HG02642 (cell line): ENCODE results near the gene PMPCA.
A peak's percentile ranks its signal among the peaks of the same experiment; 100 is the strongest.

Source experiments
- ATAC-seq: cut with Tn5 transposase; IDR thresholded peaks from one replicate; pipeline ENCODE4 v1.9.1; 2021; ENCODE audit warnings: mild to moderate bottlenecking; ENCODE audit not compliant: unreplicated experiment, poor library complexity

PMPCA gene, protein sequence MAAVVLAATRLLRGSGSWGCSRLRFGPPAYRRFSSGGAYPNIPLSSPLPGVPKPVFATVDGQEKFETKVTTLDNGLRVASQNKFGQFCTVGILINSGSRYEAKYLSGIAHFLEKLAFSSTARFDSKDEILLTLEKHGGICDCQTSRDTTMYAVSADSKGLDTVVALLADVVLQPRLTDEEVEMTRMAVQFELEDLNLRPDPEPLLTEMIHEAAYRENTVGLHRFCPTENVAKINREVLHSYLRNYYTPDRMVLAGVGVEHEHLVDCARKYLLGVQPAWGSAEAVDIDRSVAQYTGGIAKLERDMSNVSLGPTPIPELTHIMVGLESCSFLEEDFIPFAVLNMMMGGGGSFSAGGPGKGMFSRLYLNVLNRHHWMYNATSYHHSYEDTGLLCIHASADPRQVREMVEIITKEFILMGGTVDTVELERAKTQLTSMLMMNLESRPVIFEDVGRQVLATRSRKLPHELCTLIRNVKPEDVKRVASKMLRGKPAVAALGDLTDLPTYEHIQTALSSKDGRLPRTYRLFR

DNA sequence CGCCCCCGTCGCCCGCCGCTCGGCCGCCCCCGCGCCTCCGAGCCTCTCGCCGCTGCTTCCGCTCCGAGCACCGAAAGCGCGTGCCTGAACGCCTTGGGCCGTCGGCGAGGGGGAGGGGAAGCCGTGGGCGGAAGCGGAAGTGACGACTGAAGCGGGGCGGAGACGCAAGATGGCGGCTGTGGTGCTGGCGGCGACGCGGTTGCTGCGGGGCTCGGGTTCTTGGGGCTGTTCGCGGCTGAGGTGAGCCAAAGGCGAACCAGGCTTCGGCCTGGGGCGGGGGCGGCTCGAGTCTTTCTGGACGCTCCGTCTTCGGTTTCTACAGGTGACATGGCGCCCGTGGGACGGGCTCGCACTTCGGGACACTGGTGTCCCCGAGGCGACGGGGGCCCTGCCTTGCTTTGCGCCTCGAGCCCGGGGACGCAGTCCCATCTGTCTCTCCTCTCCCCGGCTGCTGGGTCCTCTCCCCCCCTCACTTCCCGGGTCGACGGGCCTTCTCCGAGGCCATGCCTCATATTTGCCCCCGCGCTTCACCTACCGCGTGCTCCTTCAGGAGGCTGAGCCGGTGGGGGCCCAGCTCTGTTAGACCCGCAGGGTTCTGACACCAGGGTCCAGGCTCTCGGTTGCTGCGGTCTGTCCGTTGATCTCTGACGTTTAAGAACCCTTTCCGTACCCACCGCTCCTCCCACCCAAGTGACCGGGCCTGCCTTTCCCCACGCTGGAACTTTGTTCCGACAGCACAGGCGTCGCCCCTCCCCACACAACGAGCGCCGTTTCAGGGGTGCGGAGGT is at the start of gene PMPCA, which contains the start of gene ENTR1:
PMPCA (plus strand) TSS at position 159 of the 788 bp plus-strand sequence; CDS start at position 170, 11 bp downstream.
ENTR1 (minus strand) TSS at position 115 of the 788 bp plus-strand sequence. CDS start 217 bp downstream, outside the sequence.
- peak; percentile 88 for ATAC-seq

DNA sequence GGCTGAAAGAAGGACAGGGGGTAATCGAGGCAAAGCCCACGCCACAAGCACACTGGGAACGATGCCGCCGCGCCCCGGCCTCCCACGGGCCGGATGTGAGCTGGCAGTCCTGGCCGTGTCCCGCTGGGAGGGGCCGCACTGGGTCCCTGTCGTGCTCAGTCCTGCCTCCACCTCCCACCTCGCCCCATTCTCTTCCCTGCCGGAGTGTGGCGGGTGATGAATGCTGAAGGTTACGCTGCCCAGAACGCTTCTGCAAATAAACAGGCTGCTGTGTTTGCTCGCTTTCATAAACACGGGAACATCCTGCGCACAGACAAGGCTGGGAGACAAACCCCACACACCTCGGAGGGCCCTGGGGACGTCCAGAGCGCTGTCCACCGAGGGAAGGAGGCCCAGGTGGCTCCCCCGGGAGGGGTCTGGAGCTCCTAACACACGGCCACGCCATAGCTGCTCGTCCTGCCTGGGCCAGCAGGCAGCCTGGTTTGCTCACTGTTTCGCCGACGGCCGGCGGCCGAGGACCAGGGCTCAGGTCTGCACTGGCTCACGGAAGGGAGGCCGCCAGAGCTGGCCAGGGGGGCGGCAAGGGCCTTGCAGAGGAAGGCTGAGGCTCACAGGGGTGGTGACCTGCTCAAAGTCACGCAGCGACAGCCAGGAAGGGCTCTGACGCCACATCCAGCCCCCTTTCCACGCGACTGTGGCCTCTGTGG is 49.3 kb upstream of the PMPCA start:
- no peak for ATAC-seq

DNA sequence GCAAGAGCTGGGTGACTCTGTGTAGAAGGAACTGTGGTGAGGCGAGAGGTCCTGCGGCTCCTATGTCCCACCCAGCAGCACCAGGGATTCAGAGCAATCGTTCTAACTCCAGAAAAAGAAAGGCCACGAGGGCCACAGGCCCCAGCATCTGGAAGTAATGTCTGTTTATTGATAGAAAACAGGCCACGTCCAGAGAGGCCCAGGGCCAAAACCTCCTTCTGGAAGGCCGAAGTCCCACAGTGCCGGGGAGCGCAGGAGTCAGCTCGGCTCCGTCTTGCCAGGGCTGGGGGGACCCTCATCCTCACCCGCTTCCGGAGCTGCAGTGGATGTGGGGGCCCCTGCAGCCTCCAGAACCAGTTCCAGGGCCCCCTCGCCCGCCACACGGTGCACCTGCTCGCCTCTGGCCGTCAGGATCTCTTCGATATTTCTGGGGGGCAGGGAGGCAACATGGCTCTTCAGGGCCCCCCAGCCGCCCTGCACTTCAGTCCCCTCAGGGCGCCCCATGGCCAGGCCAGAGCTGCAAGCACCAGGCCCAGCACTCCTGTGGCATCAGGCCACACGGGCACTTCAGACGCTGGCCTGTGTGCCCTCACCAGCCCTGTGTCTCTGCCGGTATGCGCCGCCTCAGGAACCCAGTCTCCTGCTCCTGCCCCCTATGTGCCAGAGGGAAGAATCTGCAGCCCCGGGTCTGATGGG is 48.6 kb upstream of the PMPCA start:
- no peak for ATAC-seq

DNA sequence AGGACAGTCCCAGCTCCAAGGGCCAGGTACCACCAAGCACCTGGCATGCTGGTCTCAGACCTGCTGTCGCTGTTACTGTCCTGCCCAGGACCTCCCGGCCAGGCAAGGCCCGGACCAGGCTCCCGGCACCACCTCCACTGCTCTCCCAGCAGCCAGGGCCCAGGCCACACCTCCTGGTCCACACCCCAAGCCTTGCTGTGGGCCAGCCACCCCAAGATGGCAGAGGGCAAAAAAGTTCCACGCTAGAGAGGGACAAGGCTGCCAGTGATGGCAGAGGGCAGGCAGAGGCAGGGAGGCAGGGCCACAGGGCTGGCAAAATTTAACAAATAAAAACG is 48.0 kb upstream of the PMPCA start:
- no peak for ATAC-seq

DNA sequence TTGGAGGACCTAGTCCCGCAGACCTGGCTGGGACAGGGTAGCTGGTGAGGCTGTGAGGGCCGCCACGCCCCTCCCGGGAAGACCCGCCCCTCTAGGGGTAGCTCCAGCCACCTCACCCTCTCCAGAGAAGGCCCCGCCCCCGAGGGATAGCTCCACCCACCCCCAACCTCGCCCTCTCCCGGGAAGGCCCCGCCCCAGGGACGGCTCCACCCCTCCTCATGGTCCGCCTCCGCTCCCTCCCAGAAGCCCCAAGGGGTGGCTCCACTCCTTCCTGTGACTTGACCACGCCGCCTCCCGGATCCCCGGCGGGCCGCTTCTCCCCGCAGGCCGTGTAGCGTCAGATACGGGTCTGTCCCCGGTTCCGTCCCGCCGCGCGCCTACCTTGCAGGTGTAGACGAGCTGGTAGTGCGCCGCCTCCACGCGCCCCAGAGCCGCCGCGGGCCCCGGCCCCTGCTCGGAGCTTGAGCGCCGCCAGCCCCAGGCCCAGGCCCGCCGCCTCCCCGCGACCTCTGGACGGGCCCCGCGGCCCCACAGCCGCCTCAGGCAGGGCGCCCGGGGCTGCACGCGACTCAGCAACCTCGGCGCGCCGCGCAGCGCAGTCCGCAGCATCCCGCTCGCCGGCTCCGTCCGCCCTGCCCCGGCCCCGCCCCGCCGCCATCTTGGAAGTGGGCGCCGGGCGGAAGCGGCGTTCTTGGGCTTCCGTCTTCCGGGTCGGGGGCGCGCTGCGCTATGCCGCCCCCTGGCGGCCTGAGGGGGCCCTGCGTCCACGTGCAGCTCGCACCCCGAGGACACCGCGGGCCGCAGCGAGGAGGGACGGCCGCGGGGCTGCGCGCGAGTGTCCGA is 47.1 kb upstream of the PMPCA start, which contains the start of gene DNLZ:
DNLZ (minus strand) TSS at position 639 of the 843 bp plus-strand sequence; CDS start at position 609, 30 bp downstream.
- ATAC-seq, result peak; percentile 78

DNA sequence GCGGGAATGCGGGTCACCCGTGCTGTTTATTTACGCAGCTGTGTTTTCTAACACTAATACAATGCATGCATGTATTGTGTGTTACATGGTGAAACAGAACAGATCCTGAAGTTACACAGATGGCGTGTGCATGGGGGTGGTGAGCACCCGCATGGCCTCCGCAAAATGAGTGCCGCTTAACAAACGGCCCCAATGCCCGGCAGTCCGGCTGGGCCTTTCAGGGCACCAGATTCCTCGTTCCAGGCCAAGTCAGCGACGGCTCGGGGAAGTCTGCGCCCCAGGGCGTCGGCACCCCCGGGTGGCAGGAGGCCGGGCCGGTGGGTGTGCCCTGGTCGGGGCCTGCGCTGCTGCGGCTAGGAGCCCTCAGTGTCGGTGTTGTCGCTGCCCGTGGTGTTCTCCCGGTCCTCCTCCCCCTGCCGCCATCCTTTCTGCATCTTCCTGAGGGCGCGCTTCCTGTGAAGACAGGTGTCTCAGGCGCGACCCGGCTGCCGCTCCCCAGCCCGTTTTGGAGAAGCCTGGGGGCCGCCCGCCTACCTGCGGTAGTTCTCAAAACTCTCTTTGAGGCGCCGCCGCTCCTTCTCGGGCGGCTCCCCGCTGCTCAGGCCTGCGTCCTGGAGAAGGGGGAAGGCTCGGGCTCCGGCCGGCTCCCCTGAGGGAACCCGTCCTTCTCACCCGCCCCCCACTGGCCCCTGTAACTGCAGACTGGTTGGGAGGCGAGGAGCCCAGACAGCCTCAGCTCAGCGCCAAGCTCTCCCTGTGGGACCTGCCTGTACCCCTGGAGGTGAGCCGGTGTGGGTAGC is 46.3 kb upstream of the PMPCA start:
- ATAC-seq, result peak; percentile 10

DNA sequence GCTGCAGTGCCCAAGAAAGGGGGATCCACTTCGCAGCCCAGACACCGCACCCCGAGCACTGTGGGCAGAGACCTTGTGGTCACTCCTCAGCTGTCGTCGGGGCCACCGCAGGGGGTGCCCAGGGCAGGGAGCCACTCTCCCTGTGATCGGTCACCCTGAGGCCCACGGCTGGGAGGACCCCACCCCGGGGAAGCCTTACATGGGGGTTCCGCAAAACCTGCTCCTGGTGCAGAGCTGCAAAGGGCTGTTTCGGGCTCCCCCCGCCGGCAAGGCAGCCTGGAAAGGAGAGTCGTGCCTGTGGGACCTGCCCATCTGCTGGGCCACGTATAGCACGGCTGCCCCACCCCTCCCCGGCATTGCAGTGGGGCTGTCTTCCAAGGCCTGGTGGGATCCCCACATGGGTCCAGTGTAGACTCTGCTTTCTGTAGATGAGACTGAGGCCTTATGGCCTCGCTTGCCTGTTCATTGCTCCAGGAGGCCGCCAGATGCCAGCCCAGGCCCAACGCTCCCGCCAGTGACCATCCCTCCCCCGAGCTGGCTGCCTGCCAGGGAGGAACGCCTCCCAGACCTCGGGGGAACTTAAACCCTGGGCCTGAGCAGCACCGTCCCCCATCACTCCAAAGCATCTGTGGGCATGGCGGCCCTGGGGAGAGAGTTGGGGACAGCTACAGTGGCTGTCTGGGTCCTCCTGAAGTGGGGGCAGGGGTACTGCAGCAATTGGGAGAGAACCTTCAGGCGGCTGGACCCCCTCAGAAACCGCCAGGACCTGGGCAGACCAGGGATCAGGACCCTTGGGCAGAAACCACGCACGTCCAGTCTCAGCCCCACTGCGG is 45.3 kb upstream of the PMPCA start:
- no peak for ATAC-seq

DNA sequence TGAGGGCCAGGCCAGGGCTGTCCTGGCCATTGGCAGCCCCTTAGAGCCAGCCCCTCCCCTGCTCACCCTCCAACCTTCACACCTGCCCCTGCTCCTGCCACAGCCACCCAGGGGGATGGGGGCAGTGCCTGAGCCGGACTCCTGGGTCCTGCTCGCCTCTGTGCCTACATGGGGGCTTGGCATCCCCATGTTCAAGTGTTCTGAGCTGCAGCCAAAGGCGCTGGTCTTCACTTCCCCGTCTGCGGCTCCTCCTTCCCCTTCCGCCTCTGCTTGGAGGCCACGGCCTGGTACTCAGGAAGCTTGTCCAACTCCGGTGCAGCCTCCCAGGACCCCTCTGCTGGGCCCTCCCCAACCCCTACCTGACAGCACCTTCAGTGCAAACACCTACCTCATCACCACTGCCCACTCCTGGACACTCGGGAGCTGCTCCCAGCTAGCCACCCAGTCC is 44.7 kb upstream of the PMPCA start:
- ATAC-seq, result no peak

DNA sequence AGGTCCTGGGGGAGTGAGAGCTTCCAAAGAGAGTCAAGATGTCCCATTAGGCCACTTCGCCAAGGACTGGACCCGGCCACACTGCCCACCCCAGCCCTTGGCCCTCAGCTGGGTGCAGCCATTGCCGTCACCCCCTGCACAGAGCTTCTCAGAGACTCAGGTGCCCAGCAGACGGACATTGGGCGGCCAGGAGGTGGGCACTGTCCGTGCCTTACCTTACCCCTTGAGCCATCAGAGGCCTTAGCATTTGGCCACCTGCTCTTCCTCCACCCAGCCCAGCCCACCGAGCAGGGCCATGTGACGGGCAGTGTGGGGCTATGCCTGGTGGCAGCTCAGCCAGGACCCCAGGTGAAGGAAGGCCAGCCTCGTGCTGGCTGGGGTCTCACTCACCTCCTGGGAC is 43.6 kb upstream of the PMPCA start:
- ATAC-seq, result no peak

DNA sequence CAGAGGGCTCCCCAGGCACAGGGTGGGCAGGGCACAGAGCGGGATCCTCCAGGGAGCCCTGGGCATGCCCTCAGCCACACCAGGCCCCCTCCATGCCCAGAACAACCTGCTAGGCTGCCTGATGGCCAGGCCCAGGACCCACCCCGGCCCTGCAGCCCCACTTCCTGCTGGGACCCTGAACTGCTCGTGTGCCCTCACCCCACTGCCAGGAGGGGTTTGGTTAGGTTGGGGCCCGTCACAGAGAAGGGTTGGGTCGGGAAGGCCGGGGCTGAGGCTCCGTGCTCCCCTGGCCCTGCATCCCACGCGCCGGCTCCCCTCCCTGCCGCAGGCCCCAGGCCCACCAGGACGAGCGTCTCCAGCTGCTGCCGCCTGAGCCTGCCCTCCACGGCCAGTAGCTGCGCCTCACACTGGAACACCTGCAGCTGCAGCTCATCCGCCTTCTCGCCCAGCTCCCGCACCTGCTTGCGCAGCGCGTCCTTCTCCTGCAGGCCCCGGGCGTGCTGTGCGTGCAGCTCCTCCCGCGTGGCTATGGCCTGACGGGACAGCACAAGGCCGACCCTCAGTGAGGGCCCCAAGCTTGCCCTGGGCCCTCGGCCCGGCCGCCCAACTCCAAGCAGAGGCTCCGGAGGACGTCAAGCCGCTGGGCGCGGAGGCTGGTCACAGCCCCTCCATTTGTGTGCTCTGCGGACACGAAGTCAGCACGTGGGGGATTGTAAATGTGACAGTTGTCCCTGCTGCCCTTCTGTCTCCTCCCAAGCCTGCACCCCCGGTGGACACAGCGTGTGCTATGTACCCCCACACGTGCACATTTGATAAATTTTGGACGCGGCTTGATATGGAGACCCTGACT is 42.9 kb upstream of the PMPCA start:
- ATAC-seq, result no peak

DNA sequence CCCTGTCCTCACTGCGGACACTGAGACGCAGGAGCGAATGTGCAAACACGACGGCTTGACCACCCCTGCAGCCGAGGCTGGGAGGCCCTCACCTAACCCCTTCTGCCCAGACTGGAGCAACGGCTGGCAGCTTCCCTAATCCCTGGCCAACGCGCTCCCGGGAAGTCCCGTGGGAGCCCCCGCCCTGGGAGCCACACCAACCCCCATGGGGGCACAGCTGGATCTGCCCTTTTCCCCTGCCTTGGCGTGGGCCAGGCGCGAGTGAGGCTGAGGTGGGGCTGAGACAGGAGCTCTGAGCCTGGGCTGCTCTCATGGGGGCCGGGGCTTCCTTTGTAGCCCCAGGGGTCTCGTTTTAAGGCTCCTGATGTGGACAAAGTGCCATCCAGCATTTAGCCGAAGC is 42.3 kb upstream of the PMPCA start:
- no peak for ATAC-seq

DNA sequence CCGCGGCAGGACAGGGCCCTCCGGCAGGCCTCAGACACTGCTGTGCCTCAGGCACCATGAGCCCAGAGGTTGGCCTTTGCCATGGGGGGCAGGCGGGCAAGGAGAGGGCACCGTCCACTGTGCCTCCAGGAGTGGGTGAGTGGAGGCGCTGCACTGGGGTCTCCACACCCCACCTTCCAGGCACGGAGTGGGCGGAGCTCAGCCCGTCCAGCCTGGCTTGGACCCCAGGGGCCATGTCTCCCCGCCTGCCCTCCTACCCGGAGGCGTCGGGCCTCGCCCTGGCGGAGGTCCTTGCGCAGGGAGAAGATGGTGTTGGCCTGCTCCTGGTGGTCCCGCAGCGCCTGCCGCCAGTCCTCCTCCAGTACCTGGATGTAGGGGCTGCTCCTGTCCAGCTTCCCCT is 40.4 kb upstream of the PMPCA start:
- no peak for ATAC-seq

DNA sequence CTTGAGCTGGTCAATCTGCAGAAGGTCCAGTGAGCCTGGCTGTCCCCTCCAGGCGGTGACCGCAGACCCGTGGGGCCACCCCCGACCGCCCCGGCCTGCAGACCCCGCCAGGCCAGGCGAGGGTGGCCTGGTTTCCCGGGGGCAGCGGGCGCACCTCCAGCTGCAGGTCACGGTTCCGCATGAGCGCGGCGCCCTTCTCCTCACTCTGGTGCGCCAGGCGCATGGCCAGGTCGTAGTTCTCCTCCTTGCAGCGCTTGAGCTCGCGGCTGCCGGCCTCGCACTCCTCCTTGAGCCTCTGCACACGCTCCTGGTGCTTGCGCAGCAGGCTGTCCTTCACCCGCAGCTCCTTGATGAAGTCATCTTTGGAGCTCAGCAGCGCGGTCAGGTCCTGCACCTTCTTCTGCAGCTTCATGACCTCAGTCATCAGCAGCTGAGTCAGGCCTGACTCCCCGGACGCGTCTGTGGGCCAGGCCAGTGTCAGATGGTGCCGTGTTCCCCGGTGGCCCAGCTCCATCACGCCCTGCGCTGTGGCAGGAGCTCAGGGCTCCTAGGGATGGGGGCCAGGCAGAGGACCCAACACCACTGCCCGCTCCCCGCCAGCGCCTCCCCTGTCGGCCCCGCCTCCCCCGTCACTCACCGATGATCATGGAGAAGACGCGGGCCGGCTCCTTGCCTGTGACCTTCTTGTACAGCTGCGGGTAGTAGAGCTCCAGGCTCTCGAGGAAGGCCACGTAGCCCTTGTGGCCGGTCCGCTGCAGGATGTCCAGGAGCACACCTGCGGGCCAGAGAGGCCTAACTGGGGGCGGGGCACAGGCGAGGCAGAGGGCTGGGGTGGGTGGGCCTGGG is 39.5 kb upstream of the PMPCA start:
- ATAC-seq, result no peak

DNA sequence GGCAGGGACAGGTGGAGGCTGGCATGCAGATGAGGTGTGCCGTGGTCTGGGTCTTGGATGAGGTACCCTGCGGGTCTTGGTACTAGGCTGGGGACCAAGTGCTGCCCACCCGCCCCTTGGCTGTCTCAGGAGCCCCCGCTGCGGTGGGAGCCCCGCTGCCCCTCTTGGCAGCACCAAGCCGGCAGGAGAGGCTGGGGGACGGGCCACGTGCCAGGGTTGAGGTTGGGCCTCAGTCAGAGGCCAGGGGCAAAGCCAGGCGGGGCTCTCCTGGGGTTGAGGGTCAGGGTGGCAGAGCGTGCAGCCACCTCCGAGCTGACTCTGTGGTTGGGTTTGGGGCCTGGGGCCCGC is 39.0 kb upstream of the PMPCA start:
- ATAC-seq, result no peak

DNA sequence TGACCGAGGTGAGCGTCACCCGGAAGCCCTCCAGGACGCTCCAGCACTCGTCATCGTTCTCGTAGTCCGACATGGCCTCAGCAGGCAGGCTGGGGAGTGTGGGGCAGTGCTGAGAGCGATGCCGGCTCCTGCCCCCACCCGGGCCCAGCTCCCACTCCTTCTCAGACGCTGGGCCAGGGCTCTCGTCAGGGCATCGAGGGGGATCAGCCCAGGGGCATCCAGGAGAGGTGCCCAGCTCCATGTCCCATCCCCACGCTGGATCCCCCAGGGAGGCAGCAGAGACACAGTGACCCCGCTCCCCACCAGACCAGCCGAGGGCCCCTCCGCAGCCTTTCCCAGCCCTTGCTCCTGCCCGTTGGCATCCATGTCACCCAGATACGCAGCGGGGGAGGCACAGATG is 38.5 kb upstream of the PMPCA start:
- no peak for ATAC-seq
